Measurements from ENCODE around the gene KCTD11. TPM values are rescaled to one million over a fixed set of nuclear protein-coding genes. Genes with fewer than 3 reads are reported as not detected.

KCTD11 gene
- total and polyA plus RNA-seq, 10 of the 15 experiments (the other 5 are each of a cell fraction or from before 2014, with no cell fraction given): 0.05 to 7.3 (median 2.9) TPM

GRCh38 chr17:7336240-7337175 is 15.5 kb upstream of the KCTD11 start, which contains the start of gene ACAP1 (continued):
- TF ChIP-seq SRF (IDR thresholded peaks at IDR 0.05; ENCODE audit: low read depth in 2 of 2, low read length in 2 of 2): no peak
- no peak for TF ChIP-seq MYC (IDR thresholded peaks at IDR 0.05; ENCODE audit: insufficient read depth, insufficient read length, insufficient replicate concordance, low read length, severe bottlenecking)
- TF ChIP-seq TCF12 (IDR thresholded peaks at IDR 0.05; ENCODE audit: low read depth, low read length): 0 out of 2 replicates have a peak, but pooled peaks have one; percentile 65
- no peak for TF ChIP-seq ESRRA (IDR thresholded peaks at IDR 0.05; ENCODE audit: low read length)
- no peak for TF ChIP-seq NRF1 (conservative IDR thresholded peaks at IDR 0.05; ENCODE audit: low read depth, low read length)
- TF ChIP-seq RCOR1 (conservative IDR thresholded peaks at IDR 0.05; ENCODE audit: low read depth, low read length): no peak
- no peak for TF ChIP-seq ASH2L (IDR thresholded peaks at IDR 0.05; ENCODE audit: borderline replicate concordance, low read depth)
- TF ChIP-seq GATAD2B (conservative IDR thresholded peaks at IDR 0.05; ENCODE audit: low read depth): 0 out of 2 replicates have a peak, but pooled peaks have one; percentile 40
- TF ChIP-seq CHD4 (IDR thresholded peaks at IDR 0.05): no peak
- TF ChIP-seq BCL3 (IDR thresholded peaks at IDR 0.05; ENCODE audit: borderline replicate concordance, insufficient read depth, low read depth, low read length, poor library complexity, severe bottlenecking): no peak
- no peak for TF ChIP-seq NFXL1 (IDR thresholded peaks at IDR 0.05; ENCODE audit: borderline replicate concordance)
- peak; percentile 45 for TF ChIP-seq POLR2A (IDR thresholded peaks at IDR 0.05; ENCODE audit: low read depth, low read length)
- TF ChIP-seq JUNB (IDR thresholded peaks at IDR 0.05): no peak
- TF ChIP-seq ZBED1 (IDR thresholded peaks at IDR 0.05; ENCODE audit: borderline replicate concordance): no peak
- no peak for TF ChIP-seq NFYA (IDR thresholded peaks at IDR 0.05; ENCODE audit: borderline replicate concordance, low read depth, low read length)
- peak; percentile 24; the same call in 1 of the 2 replicates for TF ChIP-seq POLR2AphosphoS5 (IDR thresholded peaks at IDR 0.05; ENCODE audit: low read length)
- TF ChIP-seq MYB (IDR thresholded peaks at IDR 0.05; ENCODE audit: borderline replicate concordance, low read depth, low read length): no peak
- TF ChIP-seq ZNF217 (IDR thresholded peaks at IDR 0.05): peak; percentile 70; the same call in 1 of the 2 replicates
- TF ChIP-seq PRDM15 (CRISPR knock-in tag; IDR thresholded peaks at IDR 0.05): no peak
- no peak for TF ChIP-seq NFIC (IDR thresholded peaks at IDR 0.05; ENCODE audit: low read depth, low read length)
- TF ChIP-seq RAD51 (IDR thresholded peaks at IDR 0.05): no peak
- no peak for TF ChIP-seq USF1 (IDR thresholded peaks at IDR 0.05; ENCODE audit: borderline replicate concordance, extremely low read length, insufficient read depth, low read depth, low read length)
- 0 out of 3 replicates have a peak, but pooled peaks have one; percentile 27 for TF ChIP-seq POU2F2 (IDR thresholded peaks at IDR 0.05; ENCODE audit: borderline replicate concordance, low read depth, low read length)
- peak; percentile 8 to 52; a peak in 3 of 4 replicates for TF ChIP-seq IKZF2 (IDR thresholded peaks at IDR 0.05)
- no peak for TF ChIP-seq ATF7 (IDR thresholded peaks at IDR 0.05; ENCODE audit: low read depth)
- no peak for TF ChIP-seq STAT1 (conservative IDR thresholded peaks at IDR 0.05)

Measured in GM12878 (cell line).